ENCODE results near the gene FUZ.

The FUZ gene

DNA sequence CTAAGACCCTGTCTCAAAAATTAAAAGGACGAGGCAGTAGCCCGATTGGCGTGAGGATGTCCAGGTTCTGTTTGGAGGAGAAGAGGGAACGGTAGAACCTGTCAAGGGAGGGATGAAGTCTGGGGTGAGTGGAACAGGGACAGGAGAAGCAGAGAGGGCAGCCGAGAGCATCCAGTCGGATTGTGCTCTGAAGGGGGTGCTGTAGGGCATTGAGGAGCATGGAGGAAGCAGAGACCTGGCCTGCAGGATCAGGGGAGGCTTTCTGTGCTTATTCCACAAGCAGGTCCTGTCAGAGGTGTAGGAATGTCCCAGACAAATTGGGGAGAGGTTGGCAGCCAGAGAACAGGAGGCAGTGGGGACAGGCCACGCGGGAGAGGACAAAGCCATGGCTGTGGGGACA lies 32.2 kb downstream of the FUZ start:
- no peak for DNase-seq (ENCODE audit: low spot score)

DNA sequence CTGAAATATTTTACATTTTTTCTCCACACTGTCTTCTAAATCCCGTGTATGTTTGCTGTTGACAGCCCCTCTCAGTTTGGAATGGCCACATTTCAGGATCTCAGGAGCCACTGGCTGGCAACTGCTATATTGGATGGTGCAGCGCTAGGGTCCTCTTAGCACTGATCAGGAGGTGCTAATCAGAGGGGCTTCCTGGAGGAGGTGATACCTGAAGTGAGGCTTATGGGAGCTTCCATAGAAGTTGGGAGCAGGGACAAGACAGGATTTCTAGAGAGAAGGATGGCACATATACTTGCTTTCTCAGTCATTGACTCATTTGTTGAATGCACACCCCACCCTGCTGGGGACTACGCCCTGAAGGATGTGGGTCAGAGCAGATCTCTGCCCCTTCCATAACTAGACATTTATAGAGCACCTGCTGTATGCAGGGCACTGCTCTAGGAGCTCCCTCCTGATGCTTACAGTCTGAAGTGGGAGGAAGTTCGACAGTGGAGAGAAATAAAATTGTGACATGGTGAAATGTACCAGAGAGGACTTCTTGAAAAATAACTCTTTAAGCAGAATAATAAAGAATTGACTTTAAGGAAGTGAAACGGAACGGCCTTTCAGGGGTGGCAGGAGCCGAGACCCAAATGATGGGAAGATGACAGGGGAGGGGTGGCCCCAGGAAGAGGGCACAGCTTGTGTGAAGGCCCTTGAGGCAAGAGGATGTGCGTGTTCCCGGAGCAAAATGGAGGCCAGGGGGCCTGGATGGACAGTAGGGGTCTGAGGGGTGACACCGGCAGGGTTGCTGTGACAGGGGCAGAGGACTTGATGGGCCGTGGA lies 33.1 kb downstream of the FUZ start:
- DNase-seq (ENCODE audit: low spot score), result no peak

DNA sequence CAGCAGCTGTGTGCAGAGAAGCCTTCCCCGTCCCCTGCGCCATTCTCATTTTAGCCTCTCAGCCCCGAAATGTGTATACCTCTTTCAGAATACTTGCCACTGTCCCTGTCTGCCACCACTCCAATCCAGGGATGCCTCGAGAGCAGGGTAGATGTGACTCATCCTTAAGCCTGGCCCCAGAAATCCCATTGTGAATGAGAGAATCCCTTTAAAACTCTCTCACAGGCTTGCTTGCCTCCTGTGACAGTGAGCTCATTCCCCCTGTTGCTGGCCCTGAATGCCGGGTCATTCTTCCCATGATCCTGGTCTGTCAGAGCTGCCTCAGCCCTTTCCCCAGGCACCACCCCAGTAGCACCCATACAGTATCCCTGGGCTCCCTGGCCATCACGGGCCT lies 36.7 kb downstream of the FUZ start:
- no peak for DNase-seq (ENCODE audit: low spot score)

DNA sequence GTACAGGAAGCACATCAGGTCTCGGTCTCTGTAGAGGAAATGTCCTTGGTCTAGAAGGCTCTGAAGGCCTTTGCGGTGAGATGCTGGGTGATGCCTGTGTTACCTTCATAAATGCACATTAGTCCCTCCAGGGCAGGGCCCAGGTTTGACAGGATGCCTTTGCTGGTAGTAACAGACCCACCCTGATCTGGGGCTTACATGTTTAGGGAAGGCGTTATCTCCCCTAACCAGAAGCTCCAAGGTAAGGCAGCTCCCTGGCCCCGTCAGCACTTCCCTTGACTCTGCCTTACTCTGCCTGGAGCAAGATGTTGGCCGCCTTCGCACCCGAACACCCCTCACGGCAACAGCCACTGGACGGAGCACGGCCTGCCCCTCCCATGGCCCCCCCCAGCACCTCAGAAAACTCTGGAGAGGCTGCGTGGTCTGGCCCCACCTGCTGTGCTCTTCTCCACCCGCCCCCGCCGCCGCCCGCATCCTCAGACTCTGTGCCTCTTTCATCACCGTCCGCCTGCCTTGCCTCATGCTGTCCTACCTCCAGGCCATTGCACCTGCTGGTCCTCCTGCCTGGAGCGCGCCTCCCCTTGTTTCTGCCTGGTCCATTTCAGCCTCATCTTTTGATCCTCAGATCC lies 37.2 kb downstream of the FUZ start:
- no peak for DNase-seq (ENCODE audit: low spot score)

DNA sequence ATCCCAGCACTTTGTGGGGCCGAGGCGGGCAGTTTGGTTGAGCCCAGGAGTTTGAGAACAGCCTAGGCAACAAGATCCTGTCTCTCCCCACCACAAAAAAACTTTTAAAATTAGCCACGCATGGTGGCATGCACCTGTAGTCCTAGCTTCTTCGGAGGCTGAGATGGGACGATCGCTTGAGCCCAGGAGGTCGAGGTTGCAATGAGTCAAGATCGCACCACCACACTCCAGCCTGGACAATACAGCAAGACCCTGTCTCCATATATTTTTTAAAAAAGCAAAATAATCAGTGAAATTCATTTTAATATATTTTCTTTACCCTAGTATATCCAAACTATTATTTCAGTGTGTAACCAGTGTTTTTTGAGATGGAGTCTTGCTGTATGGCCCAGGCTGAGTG lies 38.1 kb downstream of the FUZ start:
- no peak for DNase-seq (ENCODE audit: low spot score)

DNA sequence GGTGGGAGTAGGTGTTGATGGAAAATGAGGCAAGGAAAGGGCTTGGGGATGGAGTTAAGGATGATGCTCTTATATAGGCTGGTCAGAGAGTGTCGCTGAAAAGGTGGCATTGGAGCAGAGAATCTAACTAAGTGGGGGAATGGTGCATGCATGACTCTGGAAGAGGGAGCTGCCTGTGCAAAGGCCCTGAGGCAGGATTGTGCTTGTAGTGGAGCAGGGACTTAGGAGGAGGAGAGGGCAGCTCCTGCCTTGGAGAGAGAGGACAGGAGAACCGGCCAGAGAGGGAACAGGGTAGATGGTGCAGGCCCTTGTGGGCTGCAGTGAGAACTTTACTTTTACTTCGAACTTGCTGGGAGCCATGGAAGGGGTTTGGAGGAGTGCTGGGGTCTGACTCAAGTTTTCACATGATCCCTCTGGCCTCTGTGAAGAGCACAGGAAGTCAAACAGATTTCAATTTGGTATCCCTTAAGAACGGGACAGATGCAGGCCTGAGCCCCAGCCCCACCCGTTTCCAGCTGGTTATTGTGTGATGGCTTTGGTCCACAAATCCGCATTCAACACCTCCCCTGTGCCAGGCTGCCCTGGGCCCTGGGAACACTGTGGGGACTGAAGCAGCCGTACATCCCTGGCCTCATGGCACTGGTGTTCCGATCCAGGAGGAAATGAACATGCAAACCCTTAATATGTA lies 39.3 kb downstream of the FUZ start:
- no peak for DNase-seq (ENCODE audit: low spot score)

DNA sequence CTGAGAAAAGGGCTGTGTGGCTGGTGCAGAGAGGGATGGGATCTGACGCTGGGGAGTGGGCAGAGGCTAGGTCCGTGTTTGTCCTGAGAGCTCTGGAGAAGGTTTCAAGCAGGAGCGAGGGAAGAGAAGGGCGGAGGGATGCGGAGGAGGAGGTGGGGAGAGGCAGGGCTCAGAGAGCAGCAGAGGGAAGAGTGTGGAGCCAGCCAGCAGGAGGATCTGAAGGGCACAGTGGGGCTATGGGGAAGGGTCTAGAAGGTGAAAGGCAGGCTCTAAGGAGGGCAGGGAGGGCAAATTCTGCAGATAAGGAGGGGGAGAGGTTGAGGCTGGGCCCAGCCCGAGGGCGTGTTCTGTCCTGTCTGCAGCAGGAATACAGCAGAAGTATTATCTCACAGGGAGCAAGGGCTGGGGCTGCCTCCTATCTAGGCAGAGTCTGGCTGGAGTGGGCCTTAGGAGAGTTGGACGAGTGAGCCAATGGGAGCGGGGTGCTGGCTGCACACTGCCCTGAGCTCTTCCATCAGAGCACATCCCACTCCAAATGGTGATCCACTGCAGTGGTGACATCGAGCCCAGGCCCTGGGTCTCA lies 40.2 kb downstream of the FUZ start:
- no peak for DNase-seq (ENCODE audit: low spot score)

DNA sequence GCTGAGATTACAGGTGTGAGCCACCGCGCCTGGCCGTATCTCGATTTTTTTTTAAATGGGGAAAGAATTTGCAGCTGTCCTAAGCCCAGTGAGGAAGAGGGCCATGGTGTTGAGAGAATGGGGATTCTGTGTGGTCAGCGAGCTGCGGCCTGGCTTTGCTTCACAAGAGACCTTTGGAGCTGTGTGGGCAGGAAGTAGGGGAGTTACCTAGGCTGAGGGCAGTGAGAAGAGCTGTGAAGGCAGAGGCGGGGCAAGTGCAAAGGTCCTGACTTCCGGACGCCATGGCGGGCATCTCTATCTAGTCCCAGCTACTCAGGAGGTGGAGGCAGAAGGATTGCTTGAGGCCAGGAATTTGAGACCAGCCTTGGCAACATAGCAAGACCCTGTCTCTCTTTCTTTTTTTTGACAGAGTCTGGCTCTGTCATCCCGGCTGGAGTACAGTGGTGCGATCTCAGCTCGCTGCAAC lies 41.4 kb downstream of the FUZ start:
- peak; percentile 50 for DNase-seq (ENCODE audit: low spot score)

DNA sequence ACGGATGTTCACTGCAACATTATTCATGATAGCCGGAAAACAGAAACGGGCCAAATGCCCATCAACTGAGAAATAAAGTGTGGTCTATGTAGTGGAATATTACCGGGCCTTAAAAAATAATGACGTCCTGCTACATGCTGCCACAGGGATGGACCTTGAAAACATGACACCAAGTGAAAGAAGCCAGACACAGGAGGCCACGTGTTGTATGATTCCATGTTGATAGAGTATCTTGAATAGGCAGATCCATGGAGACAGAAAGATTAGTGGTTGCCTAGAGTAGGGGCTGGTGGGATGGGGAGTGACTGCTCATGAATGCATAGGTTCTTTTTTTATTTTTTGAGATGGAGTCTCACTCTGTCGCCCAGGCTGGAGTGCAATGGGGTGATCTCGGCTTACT lies 42.6 kb downstream of the FUZ start:
- DNase-seq (ENCODE audit: low spot score), result no peak

DNA sequence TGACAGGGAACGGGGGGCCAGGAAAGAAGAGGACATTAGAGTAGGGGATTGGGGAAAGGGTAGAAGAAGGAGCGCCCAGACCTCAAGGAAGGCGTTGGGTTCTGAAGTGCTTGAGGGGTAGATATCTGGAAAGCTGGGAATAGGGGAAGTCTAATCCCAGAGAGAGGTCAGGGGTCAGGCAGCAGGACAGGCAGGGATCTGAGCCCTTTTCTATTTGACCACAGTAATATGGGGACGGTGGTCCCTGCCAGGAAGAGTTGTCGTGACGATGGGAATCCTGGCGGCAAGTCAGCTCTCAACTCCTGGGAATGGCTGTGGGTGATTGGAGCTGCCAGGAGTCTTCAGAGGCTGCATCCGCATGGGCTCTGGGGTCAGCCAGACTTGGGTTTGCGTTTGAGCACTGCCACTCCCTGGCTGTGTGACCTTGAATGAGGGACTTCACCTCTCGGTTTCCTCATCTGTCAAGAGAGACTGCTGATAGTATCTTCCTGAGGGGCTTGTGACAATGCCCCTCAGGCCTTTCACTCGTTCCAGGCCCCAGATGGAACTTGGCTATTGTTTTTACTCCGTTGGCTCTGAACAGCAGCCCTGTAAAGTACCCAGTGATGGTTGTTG lies 45.0 kb downstream of the FUZ start:
- no peak for DNase-seq (ENCODE audit: low spot score)

DNA sequence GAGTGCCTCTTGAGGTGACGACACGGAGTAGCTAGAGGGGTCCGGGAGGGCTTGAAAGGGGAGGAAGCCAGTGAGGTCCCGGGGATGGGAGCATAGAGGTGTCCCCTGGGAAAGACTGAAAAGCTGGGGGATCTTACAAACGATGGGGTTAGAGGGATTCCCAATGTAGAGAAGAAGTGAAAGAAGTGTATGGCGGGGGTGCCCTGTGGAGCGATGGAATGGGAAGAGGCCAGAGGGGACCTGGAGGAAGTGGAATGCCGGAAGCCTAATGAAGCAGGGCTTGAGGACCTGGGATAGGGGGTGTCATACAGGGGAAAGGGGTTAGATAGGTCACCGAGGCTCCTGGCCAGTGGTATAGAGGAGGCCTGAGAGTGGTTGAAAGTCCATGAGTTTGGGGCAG lies 45.7 kb downstream of the FUZ start:
- peak; percentile 28 for DNase-seq (ENCODE audit: low spot score)

DNA sequence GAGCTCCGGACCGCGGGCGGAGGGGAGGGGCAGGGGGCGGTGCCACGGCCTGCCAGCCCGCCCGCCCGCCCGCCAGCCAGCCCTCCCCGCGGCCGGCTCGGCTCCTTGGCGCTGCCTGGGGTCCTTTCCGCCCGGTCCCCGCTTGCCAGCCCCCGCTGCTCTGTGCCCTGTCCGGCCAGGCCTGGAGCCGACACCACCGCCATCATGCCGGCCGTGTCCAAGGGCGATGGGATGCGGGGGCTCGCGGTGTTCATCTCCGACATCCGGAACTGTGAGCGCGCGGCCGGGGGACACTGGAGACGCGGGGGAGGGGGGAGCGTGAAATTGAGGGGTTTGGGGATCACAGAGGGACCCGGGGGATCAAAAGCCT lies 46.2 kb downstream of the FUZ start, which contains the start of gene AP2A1:
Gene AP2A1, plus strand, starts transcription at position 72 of the 370 bp plus-strand sequence. Its CDS starts 133 bp downstream, at position 205.
- DNase-seq (ENCODE audit: low spot score), result no peak

DNA sequence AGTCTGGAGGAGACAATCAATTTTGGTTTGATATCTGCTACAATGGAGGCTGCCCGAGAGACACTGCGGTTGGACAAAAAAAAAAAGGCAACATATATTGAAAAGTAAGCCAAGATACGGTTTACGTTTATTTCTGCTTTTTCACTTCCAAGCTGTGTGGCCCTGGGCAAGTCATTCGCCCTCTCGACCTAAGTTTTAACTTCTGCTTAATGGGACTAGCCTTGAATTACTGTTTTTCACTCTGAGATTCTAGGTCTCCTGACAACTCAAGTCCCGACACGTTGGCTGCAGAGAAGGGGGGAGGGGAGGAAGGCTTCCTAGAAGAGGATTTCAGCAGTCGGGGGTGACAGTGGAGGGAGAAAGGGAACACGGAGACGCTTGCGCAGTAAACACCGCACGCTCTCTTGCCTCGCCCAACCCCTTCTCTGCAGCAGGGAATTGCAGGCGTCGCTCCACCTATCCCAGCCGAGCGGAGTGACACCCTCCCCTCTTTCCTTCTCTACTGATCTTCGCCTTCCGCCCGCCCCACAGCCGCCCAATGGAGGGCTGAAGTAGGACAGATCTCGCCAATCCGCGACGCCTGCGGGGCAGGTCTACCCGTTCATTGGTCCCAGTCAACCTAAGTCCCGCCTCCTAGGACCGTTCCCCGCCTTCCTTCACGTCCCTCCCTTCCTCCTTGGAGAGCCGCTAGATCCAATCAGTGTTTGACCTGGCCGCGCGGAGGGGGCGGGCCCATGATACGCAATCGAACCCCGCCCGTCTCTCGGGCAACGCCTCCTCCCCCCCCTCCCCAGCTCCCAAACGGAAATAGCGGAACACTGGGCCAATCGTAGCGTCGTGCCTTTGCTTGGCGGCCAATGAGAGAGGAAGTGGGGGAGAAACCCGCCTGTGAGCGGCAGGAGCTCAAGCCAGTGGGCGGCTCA lies 46.8 kb downstream of the FUZ start:
- peak; percentile 100 for DNase-seq (ENCODE audit: low spot score)

DNA sequence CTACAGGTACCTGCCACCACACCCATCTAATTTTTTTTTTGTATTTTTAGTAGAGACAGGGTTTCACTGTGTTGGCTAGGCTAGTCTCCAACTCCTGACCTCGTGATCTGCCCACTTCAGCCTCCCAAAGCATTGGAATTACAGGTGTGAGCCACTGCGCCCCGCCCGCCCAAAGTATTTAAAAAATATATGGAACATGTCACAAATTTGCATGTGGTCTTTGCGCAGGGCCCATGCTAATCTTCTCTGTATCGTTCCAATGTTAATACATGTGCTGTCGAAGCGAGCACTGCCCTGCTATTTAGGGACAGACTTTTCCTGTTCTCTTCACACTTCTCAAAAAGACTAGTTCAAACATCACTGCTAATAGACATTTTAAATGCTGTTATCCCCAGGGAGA lies 48.8 kb downstream of the FUZ start:
- DNase-seq (ENCODE audit: low spot score), result no peak

DNA sequence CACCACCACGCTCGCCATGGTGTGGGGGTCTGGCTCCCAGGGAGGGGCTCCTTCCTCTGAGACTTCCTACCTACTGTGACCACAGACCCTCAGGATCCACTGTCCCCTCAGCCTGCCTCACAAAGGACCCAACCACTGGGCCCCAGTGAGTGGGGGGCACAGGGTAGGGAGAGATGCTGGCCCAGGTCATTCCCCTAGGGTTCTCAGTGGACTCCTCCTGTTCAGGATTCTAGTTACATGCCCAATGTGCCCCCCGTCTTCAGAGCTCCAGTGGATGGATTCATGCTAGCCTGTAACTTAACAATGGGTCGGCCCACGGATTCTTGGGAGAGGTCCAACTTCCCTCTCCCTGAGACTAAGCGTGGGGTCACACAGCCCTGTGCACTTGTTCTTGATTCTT lies 49.9 kb downstream of the FUZ start, which contains the start of gene TSKS:
Gene TSKS, minus strand, starts transcription at position 77 of the 400 bp plus-strand sequence. Its CDS starts 59 bp downstream, at position 18.
- DNase-seq (ENCODE audit: low spot score), result no peak

DNA sequence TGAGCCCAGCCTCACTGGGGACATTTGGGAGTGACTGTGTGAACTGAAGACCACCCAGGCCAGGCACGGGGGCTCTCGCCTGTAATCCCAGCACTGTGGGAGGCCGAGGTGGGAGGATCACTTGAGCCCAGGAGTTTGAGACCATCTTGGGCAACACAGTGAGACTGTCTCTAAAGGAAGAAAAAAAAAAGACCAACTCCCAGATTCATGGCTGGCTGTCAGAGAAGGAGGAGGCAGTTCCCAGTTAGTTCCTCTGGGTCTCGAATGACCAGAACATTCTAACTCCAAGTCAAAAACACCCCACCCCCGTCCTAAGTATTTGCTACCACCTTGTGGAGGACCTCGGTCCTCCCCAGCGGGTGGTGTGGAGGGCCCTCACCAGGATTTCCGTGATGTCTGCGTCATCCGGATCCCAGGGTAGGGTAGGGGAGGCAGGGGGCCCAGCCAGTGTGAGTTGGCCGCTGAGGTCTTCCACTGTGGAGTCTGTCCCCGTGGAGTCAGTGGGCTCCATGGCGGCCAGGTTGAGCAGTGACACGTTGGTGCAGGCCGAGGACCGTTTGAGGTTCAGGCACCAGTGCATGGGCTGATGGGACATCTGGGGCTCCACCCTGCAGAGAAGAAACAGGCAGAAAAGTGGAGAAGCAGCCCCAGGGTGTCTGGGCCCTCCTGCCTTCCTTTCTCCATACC lies 51.3 kb downstream of the FUZ start:
- DNase-seq (ENCODE audit: low spot score), result no peak

DNA sequence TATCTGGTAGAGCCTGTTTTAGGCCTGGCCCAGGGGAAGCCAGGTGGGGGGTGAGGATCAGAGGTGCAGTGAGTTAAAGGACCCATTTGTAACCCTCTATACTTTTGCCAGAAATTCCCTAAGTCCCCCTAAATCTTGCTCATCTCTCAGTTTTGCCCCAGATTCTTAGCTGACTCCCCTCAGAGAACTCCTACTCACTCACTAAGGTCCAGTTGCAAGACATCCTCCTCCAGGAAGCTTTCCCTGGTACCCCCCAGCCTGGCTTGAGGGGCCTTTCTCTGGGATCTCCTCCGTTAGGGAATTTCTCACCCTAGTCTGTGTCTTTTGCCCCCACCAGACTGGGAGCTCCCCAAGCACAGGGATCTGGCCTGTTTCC lies 51.9 kb downstream of the FUZ start:
- no peak for DNase-seq (ENCODE audit: low spot score)

DNA sequence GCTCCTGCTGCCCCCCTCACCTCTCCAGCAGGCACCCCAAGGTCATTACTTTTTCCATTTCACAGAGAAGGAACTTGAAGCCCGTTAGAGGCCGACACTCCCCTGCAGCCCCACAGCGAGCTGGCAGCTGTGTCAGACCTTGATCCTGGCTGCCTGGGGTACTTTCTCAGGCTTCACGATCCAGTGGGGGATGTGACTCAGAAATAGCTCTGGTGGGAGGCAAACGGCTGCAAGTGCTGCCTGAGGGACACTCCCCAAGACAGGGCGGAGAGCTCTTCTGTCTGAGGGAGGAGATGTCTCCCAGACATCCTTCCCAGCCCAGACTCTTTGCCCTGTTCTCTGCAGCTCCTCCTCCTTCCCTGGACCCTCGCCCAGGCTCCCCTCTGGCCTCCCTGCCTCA lies 54.8 kb downstream of the FUZ start:
- peak; percentile 47 for DNase-seq (ENCODE audit: low spot score)

Data from kidney tubule cell (primary cell).